Measurements from ENCODE around the gene SULF2. TPM values are rescaled to one million over a fixed set of nuclear protein-coding genes. Genes with fewer than 3 reads are reported as not detected.

SULF2 gene
- total and polyA plus RNA-seq, 2 donors (not counting 1 experiment from before 2014, with no cell fraction given): 1.2 to 1.7 TPM

DNA sequence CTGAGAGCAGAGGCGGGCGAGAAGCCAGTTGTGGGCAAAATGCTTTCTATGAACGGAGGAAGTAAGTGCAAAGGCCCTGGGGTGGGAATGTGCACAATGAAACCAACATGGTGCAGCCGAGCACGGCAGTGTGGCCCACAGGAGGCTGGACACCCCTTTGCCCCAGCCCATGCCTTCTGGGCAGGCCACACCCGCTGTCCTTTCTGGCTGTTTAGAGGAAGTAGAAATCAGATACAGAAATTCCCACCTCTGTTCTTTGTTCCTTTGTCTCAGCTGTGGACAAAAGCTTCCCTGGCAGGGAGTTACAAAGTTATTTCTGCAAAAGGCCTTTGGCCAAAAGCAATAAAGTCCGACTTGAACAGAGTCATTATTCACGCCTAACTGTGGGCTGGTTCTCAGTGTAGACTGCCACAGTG is 11.9 kb downstream of the SULF2 start:
- H3K27ac Mint-ChIP-seq: no peak overlapping the region
- WGBS (ENCODE audit: insufficient coverage): 84% methylated on average over 8 of the region's 8 CpGs
- ATAC-seq (ENCODE audit: low read depth) (no peak), DNase-seq (no peak)
- H3K4me1 Mint-ChIP-seq: no peaks in the 10 kb centered on the region
- Histone ChIP-seq H3K79me2 (ENCODE audit: control insufficient read depth, insufficient read depth, low read length) (no peaks in the 10 kb centered on the region), H3K4me2 (replicated peaks; ENCODE audit: low read depth, low read length, poor library complexity, severe bottlenecking) (no peak overlapping the region), H2AFZ (ENCODE audit: insufficient read depth, low read depth, low read length, poor library complexity, severe bottlenecking) (no peak overlapping the region), H3K9ac (ENCODE audit: low read length) (no peak overlapping the region), H3K9me3 (ENCODE audit: control extremely low read depth in 1 of 3, control insufficient read depth in 2 of 3, insufficient read depth in 1 of 3, low read length in 2 of 3) (peaks cover 0 to 21% (median 2%) of the 10 kb centered on the region in 3 donors), H4K20me1 (ENCODE audit: control insufficient read depth, insufficient read depth, low read length, poor library complexity, severe bottlenecking) (no peaks in the 10 kb centered on the region), H3K27ac (ENCODE audit: low read length in 2 of 2) (no peak overlapping the region), H3K36me3 (replicated peaks in 1 of 2; ENCODE audit: control extremely low read depth in 1 of 2, control insufficient read depth in 1 of 2, extremely low read depth in 1 of 2, insufficient read depth in 2 of 2, low read length in 1 of 2) (no peaks in the 10 kb centered on the region), H3K27me3 (replicated peaks in 1 of 4; ENCODE audit: control extremely low read depth in 1 of 4, control insufficient read depth in 3 of 4, insufficient read depth in 4 of 4, low read length in 3 of 4) (peaks cover 0 to 8% (median 0%) of the 10 kb centered on the region in 4 experiments), H3K4me3 (ENCODE audit: control extremely low read depth in 1 of 5, extremely low read depth in 1 of 5, insufficient read depth in 1 of 5, low read depth in 2 of 5, low read length in 4 of 5) (no peak overlapping the region), H3K4me1 (ENCODE audit: control insufficient read depth in 2 of 2, insufficient read depth in 2 of 2, low read length in 2 of 2) (no peaks in the 10 kb centered on the region)
- H3K4me3 Mint-ChIP-seq: no peak overlapping the region
- ChIA-PET CTCF (interaction anchor here (0.6 to 1.0 kb wide), 2 partner anchors 13 to 356 kb away, joined by 3 to 4 read pairs; no protein-coding TSS in a partner anchor), POLR2A (no interaction called here)
- H3K27me3 Mint-ChIP-seq: peaks cover 8% of the 10 kb centered on the region
- intact Hi-C loops (cut with micrococcal nuclease): no loop called here
- TF ChIP-seq, protein P1, sequence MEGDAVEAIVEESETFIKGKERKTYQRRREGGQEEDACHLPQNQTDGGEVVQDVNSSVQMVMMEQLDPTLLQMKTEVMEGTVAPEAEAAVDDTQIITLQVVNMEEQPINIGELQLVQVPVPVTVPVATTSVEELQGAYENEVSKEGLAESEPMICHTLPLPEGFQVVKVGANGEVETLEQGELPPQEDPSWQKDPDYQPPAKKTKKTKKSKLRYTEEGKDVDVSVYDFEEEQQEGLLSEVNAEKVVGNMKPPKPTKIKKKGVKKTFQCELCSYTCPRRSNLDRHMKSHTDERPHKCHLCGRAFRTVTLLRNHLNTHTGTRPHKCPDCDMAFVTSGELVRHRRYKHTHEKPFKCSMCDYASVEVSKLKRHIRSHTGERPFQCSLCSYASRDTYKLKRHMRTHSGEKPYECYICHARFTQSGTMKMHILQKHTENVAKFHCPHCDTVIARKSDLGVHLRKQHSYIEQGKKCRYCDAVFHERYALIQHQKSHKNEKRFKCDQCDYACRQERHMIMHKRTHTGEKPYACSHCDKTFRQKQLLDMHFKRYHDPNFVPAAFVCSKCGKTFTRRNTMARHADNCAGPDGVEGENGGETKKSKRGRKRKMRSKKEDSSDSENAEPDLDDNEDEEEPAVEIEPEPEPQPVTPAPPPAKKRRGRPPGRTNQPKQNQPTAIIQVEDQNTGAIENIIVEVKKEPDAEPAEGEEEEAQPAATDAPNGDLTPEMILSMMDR (IDR thresholded peaks at IDR 0.05): no peak
- TF ChIP-seq EZH2 (IDR thresholded peaks at IDR 0.05; ENCODE audit: borderline replicate concordance, insufficient read depth, low read depth, low read length, poor library complexity, severe bottlenecking): no peak
- no peaks in the 10 kb centered on the region for H3K9me3 Mint-ChIP-seq (ENCODE audit: insufficient read depth)

DNA sequence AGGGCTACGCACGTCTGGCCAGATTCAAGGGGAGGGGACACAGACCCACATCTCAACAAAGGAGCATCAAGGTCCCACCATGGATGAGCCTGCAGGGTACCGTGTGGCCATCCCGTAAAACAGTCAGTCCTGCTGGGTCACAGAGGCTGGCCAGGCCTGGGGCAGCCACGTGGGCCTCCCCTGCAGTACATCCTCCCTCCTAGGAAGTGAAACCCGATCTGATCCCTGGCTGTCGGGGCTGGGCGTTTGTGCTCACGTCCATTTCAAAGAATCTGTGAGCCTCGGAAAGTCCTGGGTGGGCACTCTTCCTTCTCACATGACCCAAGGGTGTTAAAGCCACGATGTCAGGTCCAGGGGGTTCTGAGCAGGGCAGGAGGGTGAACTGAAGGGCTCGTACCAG is 14.3 kb downstream of the SULF2 start:
- Histone ChIP-seq H3K9me3 (ENCODE audit: control extremely low read depth in 1 of 3, control insufficient read depth in 2 of 3, insufficient read depth in 1 of 3, low read length in 2 of 3) (peaks cover 0 to 18% (median 2%) of the 10 kb centered on the region in 3 donors), H3K79me2 (ENCODE audit: control insufficient read depth, insufficient read depth, low read length) (no peaks in the 10 kb centered on the region), H2AFZ (ENCODE audit: insufficient read depth, low read depth, low read length, poor library complexity, severe bottlenecking) (no peak overlapping the region), H3K4me3 (ENCODE audit: control extremely low read depth in 1 of 5, extremely low read depth in 1 of 5, insufficient read depth in 1 of 5, low read depth in 2 of 5, low read length in 4 of 5) (no peak overlapping the region), H3K4me2 (replicated peaks; ENCODE audit: low read depth, low read length, poor library complexity, severe bottlenecking) (no peak overlapping the region), H4K20me1 (ENCODE audit: control insufficient read depth, insufficient read depth, low read length, poor library complexity, severe bottlenecking) (no peaks in the 10 kb centered on the region), H3K27me3 (replicated peaks in 1 of 4; ENCODE audit: control extremely low read depth in 1 of 4, control insufficient read depth in 3 of 4, insufficient read depth in 4 of 4, low read length in 3 of 4) (peaks cover 0 to 8% (median 0%) of the 10 kb centered on the region in 4 experiments), H3K4me1 (ENCODE audit: control insufficient read depth in 2 of 2, insufficient read depth in 2 of 2, low read length in 2 of 2) (no peaks in the 10 kb centered on the region), H3K9ac (ENCODE audit: low read length) (no peak overlapping the region), H3K36me3 (replicated peaks in 1 of 2; ENCODE audit: control extremely low read depth in 1 of 2, control insufficient read depth in 1 of 2, extremely low read depth in 1 of 2, insufficient read depth in 2 of 2, low read length in 1 of 2) (no peaks in the 10 kb centered on the region), H3K27ac (ENCODE audit: low read length in 2 of 2) (no peak overlapping the region)
- CTCF ChIA-PET: no interaction called here
- no peak overlapping the region for H3K4me3 Mint-ChIP-seq
- H3K9me3 Mint-ChIP-seq (ENCODE audit: insufficient read depth): no peaks in the 10 kb centered on the region
- H3K4me1 Mint-ChIP-seq: no peaks in the 10 kb centered on the region
- intact Hi-C loops (cut with micrococcal nuclease): no loop called here
- DNase-seq (no peak), ATAC-seq (ENCODE audit: low read depth) (no peak)
- H3K27me3 Mint-ChIP-seq: peaks cover 8% of the 10 kb centered on the region
- TF ChIP-seq, protein P1 (IDR thresholded peaks at IDR 0.05): no peak
- 92% methylated on average over 10 of the region's 12 CpGs for WGBS (ENCODE audit: insufficient coverage)
- no peak overlapping the region for H3K27ac Mint-ChIP-seq
- POLR2A ChIA-PET: no interaction called here
